Suprapubic skin (tissue), 4 donors: ENCODE data around the gene QPCTL. TPM values are rescaled to one million over a fixed set of nuclear protein-coding genes. Genes with fewer than 3 reads are reported as not detected.

ENCODE experiments used
- DNase-seq, 2 donors: peaks; one replicate each; pipeline ENCODE4 v3.0.0-alpha.2; 2019; ENCODE audit warnings: low spot score in 2 of 2
- H3K27ac ChIP-seq: fragments of 200-600 bp; sonication (generic); one replicate; pipeline ENCODE4 v1.5.1; 2019
- H3K27me3 ChIP-seq: fragments of 200-600 bp; sonication (generic); one replicate; pipeline ENCODE4 v1.5.1; 2019
- H3K36me3 ChIP-seq: fragments of 200-600 bp; sonication (generic); one replicate; pipeline ENCODE4 v1.5.1; 2019
- H3K4me1 ChIP-seq: fragments of 200-600 bp; sonication (generic); one replicate; pipeline ENCODE4 v1.5.1; 2019
- H3K4me3 ChIP-seq: fragments of 200-600 bp; sonication (generic); one replicate; pipeline ENCODE4 v1.5.1; 2019; ENCODE audit warnings: mild to moderate bottlenecking
- H3K9me3 ChIP-seq: fragments of 200-600 bp; sonication (generic); one replicate; pipeline ENCODE4 v1.5.1; 2019
- POLR2A ChIP-seq, 2 donors: fragments of 450-650 bp; IDR thresholded peaks; one replicate each; pipeline ENCODE4 v1.6.1; 2017; ENCODE audit warnings: antibody characterized with exemption in 2 of 2, mild to moderate bottlenecking in 2 of 2, moderate library complexity in 2 of 2
- POLR2AphosphoS5 ChIP-seq, 3 donors: sonication (generic); formaldehyde crosslinking; IDR thresholded peaks; one replicate each; pipeline ENCODE4 v1.6.1; 2017; ENCODE audit warnings: antibody characterized with exemption in 3 of 3
- WGBS: methylation state at CpG from one replicate; pipeline ENCODE4 v1.1.5; 2018; 5-methylcytosine and 5-hydroxymethylcytosine counted together
- total RNA-seq, 4 donors: library from RNA; depleted of rRNA; stranded (reverse); fragments of >200 nt; gene quantifications; one replicate each; pipeline ENCODE4 v1.1.0, GENCODE V29; 2016
- TF ChIP-seq, protein P1 (sequence below), 2 donors: fragments of 200-600 bp in 1 of 2; fragments of 450-650 bp in 1 of 2; sonication (generic) in 1 of 2; IDR thresholded peaks; one replicate each; pipeline ENCODE4 v1.5.1; 2016 to 2019; ENCODE audit warnings: antibody characterized with exemption in 2 of 2, mild to moderate bottlenecking in 1 of 2, moderate library complexity in 1 of 2

Gene QPCTL
- total RNA-seq, 4 donors from 2014 or later = 5.9 to 11.4 (median 8.4) TPM

DNA sequence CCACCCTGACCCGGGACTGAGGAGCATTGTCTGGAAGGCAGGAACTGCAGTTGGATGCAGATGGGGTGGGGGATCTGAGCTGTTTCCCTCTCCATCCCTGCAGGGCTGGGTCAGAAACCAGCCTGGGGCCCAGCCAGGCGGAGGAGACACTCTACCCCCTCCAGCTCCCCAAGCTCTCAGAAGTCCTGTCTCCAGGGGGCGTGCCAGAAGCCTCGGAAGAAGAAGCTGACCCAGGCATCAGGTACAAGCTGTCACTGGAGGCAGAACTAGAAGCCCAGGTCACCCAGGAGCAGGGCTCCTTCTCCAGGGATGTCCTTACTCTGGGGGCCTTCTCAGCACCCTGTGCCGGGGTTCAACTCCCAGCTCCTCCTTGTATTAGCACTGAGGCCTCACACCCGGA, 61.1 kb downstream of the QPCTL start:
- Histone ChIP-seq H3K4me3 (no peak overlapping the region), H3K9me3 (no peaks in the 10 kb centered on the region), H3K36me3 (no peaks in the 10 kb centered on the region), H3K4me1 (no peaks in the 10 kb centered on the region), H3K27me3 (no peaks in the 10 kb centered on the region), H3K27ac (no peak overlapping the region)
- DNase-seq = no peak
- TF ChIP-seq POLR2A (IDR thresholded peaks at IDR 0.05) (no peak), POLR2AphosphoS5 (IDR thresholded peaks at IDR 0.05) (no peak)
- TF ChIP-seq, protein P1, sequence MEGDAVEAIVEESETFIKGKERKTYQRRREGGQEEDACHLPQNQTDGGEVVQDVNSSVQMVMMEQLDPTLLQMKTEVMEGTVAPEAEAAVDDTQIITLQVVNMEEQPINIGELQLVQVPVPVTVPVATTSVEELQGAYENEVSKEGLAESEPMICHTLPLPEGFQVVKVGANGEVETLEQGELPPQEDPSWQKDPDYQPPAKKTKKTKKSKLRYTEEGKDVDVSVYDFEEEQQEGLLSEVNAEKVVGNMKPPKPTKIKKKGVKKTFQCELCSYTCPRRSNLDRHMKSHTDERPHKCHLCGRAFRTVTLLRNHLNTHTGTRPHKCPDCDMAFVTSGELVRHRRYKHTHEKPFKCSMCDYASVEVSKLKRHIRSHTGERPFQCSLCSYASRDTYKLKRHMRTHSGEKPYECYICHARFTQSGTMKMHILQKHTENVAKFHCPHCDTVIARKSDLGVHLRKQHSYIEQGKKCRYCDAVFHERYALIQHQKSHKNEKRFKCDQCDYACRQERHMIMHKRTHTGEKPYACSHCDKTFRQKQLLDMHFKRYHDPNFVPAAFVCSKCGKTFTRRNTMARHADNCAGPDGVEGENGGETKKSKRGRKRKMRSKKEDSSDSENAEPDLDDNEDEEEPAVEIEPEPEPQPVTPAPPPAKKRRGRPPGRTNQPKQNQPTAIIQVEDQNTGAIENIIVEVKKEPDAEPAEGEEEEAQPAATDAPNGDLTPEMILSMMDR (IDR thresholded peaks at IDR 0.05) = no peak
- WGBS = 83% methylated on average over 3 of the region's 6 CpGs

Other genes with a start within 250 kb of the QPCTL start
- 100 to 1,000 TPM; 326 to 676 (median 518) TPM for gene FOSB, start 224.7 kb upstream of the QPCTL start, total RNA-seq
- 10 to 100 TPM in 2 of 4 donors, 1 to 10 TPM in 2; 5.4 to 12.2 (median 10.7) TPM for gene RTN2, start 195.6 kb upstream of the QPCTL start, total RNA-seq
- gene PPM1N, start 194.2 kb upstream of the QPCTL start, total RNA-seq = 1 to 10 TPM; 2.9 to 6.3 (median 5.6) TPM
- 10 to 100 TPM; 34.8 to 51.3 (median 43.6) TPM for gene VASP, start 185.2 kb upstream of the QPCTL start, total RNA-seq
- gene OPA3, start 107.9 kb upstream of the QPCTL start, total RNA-seq = 10 to 100 TPM; 13.8 to 25.6 (median 22.5) TPM
- gene GPR4, start 90.5 kb upstream of the QPCTL start, total RNA-seq = 1 to 10 TPM in 2 of 4 donors, under 1 TPM in 2; 0.49 to 2.4 (median 1.6) TPM
- gene EML2, start 53.3 kb upstream of the QPCTL start, total RNA-seq = 100 to 1,000 TPM in 1 of 4 donors, 10 to 100 TPM in 3; 60.0 to 112 (median 74.8) TPM
- gene GIPR, start 24.4 kb upstream of the QPCTL start, total RNA-seq = 10 to 100 TPM in 1 of 4 donors, 1 to 10 TPM in 2, under 1 TPM in 1; 0.95 to 11.2 (median 1.6) TPM
- 100 to 1,000 TPM in 3 of 4 donors, 10 to 100 TPM in 1; 80.9 to 160 (median 146) TPM for gene SNRPD2, start 713 bp upstream of the QPCTL start, total RNA-seq
- 10 to 100 TPM; 13.5 to 24.1 (median 15.7) TPM for gene FBXO46, start 38.2 kb downstream of the QPCTL start, total RNA-seq
- gene MEIOSIN, start 40.8 kb downstream of the QPCTL start, total RNA-seq = not detected
- 10 to 100 TPM; 10.5 to 14.7 (median 14.3) TPM for gene SIX5, start 76.6 kb downstream of the QPCTL start, total RNA-seq
- 10 to 100 TPM; 15.0 to 27.3 (median 20.3) TPM for gene DMPK, start 89.8 kb downstream of the QPCTL start, total RNA-seq
- gene DMWD, start 100.2 kb downstream of the QPCTL start, total RNA-seq = 10 to 100 TPM; 22.7 to 40.6 (median 32.0) TPM
- gene RSPH6A, start 122.6 kb downstream of the QPCTL start, total RNA-seq = under 1 TPM in 2 of 4 donors, not detected in 2; 0.38 to 0.68 TPM
- gene SYMPK, start 170.5 kb downstream of the QPCTL start, total RNA-seq = 10 to 100 TPM; 32.8 to 76.3 (median 44.1) TPM
- gene FOXA3, start 171.7 kb downstream of the QPCTL start, total RNA-seq = under 1 TPM in 1 of 4 donors, not detected in 3; 0.30 TPM
- 10 to 100 TPM; 24.7 to 36.9 (median 30.7) TPM for gene IRF2BP1, start 193.5 kb downstream of the QPCTL start, total RNA-seq
- gene MYPOP, start 209.9 kb downstream of the QPCTL start, total RNA-seq = 1 to 10 TPM; 4.4 to 9.4 (median 6.5) TPM
- not detected for gene NANOS2, start 222.1 kb downstream of the QPCTL start, total RNA-seq